GM12878 (cell line): ENCODE results near the gene AKT3. TPM values are rescaled to one million over a fixed set of nuclear protein-coding genes. Genes with fewer than 3 reads are reported as not detected.

ENCODE experiments used
- ATAC-seq: fragments of 200-7000 bp; cut with Tn5 transposase; 3 replicates; pipeline ENCODE4 v1.9.1; 2020; ENCODE audit warnings: mild to moderate bottlenecking, moderate library complexity
- BruUV-seq: library from RNA; stranded (reverse); fragments of 400-500 nt; replicated peaks from 2 replicates; lab custom pipeline; 2021; lab: Mats Ljungman, UMichigan
- CTCF ChIA-PET: fragments of 300-600 bp; sonication (Branson Sonifier 250); formaldehyde crosslinking; extraction: SDS; loops from one replicate; lab custom pipeline; 2021; ENCODE audit warnings: inconsistent platforms; lab: Yijun Ruan, JAX
- POLR2A ChIA-PET: fragments of 350-600 bp; formaldehyde crosslinking; extraction: SDS; loops from one replicate; lab custom pipeline; 2021; ENCODE audit warnings: inconsistent platforms; lab: Charles Lee
- RAD21 ChIA-PET: fragments of 300-600 bp; sonication (Branson Sonifier 250); formaldehyde crosslinking; loops from one replicate; lab custom pipeline; 2023; ENCODE audit warnings: antibody characterized with exemption; ENCODE audit not compliant: unreplicated experiment; lab: Charles Lee
- SMC1A ChIA-PET: fragments of 300-600 bp; sonication (Branson Sonifier 250); formaldehyde crosslinking; loops from one replicate; lab custom pipeline; 2023; ENCODE audit not compliant: unreplicated experiment, uncharacterized antibody; lab: Charles Lee
- DNase-seq: peaks from one replicate; pipeline ENCODE4 v3.0.0-alpha.2; 2011; ENCODE audit warnings: low read depth, low spot score
- FAIRE-seq: peaks from 3 replicates; lab custom pipeline; 2011; peaks lifted over from hg19 to GRCh38; lab: Jason Lieb, UNC
- H2AFZ ChIP-seq: 2 replicates; pipeline ENCODE4 v1.6.0; 2011; ENCODE audit warnings: low read depth, low read length, control low read depth; ENCODE audit not compliant: control insufficient read depth
- H3K27ac ChIP-seq: 2 replicates; pipeline ENCODE4 v1.5.1; 2011; ENCODE audit warnings: control low read depth; ENCODE audit not compliant: control insufficient read depth, insufficient read depth
- H3K27me3 ChIP-seq, 2 experiments: replicated peaks in 1 of 2; 2 replicates each; pipeline versions ENCODE4 v1.6.0 to v1.6.1; 2011; ENCODE audit warnings: low read length in 1 of 2; ENCODE audit not compliant: control insufficient read depth in 2 of 2, insufficient read depth in 2 of 2
- H3K36me3 ChIP-seq, 2 experiments: 2 replicates each; pipeline ENCODE4 v1.5.1; 2011; ENCODE audit warnings: low read length in 1 of 2; ENCODE audit not compliant: control insufficient read depth in 2 of 2, insufficient read depth in 2 of 2
- H3K4me1 ChIP-seq: 2 replicates; pipeline ENCODE4 v1.6.1; 2011; ENCODE audit warnings: mild to moderate bottlenecking, low read length, moderate library complexity, mixed read lengths; ENCODE audit not compliant: control insufficient read depth, insufficient read depth
- H3K4me2 ChIP-seq: 2 replicates; pipeline ENCODE4 v1.6.0; 2011; ENCODE audit warnings: control low read depth; ENCODE audit not compliant: control insufficient read depth, insufficient read depth
- H3K4me3 ChIP-seq: fragments of 200-600 bp; sonication (generic); 2 replicates; pipeline ENCODE4 v1.5.1; 2016
- H3K79me2 ChIP-seq: 2 replicates; pipeline ENCODE4 v1.6.0; 2011; ENCODE audit warnings: low read length; ENCODE audit not compliant: control insufficient read depth, insufficient read depth
- H3K9ac ChIP-seq: 2 replicates; pipeline ENCODE4 v1.8.0; 2011; ENCODE audit warnings: low read length, control low read depth, mixed read lengths; ENCODE audit not compliant: control insufficient read depth, insufficient read depth
- H3K9me3 ChIP-seq: replicated peaks from 3 replicates; pipeline ENCODE4 v1.5.1; 2011; ENCODE audit warnings: mild to moderate bottlenecking, low read length; ENCODE audit not compliant: control insufficient read depth, insufficient read depth
- H4K20me1 ChIP-seq: 2 replicates; pipeline ENCODE4 v1.6.0; 2011; ENCODE audit not compliant: control insufficient read depth, insufficient read depth
- BRCA1 ChIP-seq: IDR thresholded peaks from 2 replicates; pipeline ENCODE4 v1.6.1; 2011; ENCODE audit warnings: low read depth, low read length, improper control_type of control experiment
- CHD2 ChIP-seq: IDR thresholded peaks from 2 replicates; pipeline ENCODE4 v1.6.1; 2011; ENCODE audit warnings: low read depth, low read length, improper control_type of control experiment, borderline replicate concordance
- ESRRA ChIP-seq: IDR thresholded peaks from 2 replicates; pipeline ENCODE4 v1.6.1; 2012; ENCODE audit warnings: mild to moderate bottlenecking, low read length, improper control_type of control experiment
- GABPA ChIP-seq: IDR thresholded peaks from 2 replicates; pipeline ENCODE4 v1.6.1; 2014; ENCODE audit warnings: antibody characterized with exemption, low read depth, mild to moderate bottlenecking, inconsistent platforms
- MEF2B ChIP-seq: fragments of 450-650 bp; IDR thresholded peaks from 2 replicates; pipeline ENCODE4 v1.6.1; 2018; ENCODE audit warnings: mild to moderate bottlenecking, moderate library complexity; ENCODE audit not compliant: partially characterized antibody, poor library complexity, severe bottlenecking
- SMARCA5 ChIP-seq: fragments of 450-650 bp; IDR thresholded peaks from 2 replicates; pipeline ENCODE4 v1.6.1; 2017; ENCODE audit warnings: mild to moderate bottlenecking
- ZNF592 ChIP-seq: fragments of 450-650 bp; IDR thresholded peaks from 2 replicates; pipeline ENCODE4 v1.6.1; 2017; ENCODE audit warnings: mild to moderate bottlenecking, moderate library complexity
- WGBS: methylation state at CpG from one replicate; pipeline ENCODE4 v1.1.6; 2016; ENCODE audit warnings: low lambda C conversion rate; ENCODE audit not compliant: insufficient replicate concordance, insufficient coverage; ENCODE audit errors: missing lambda C conversion rate; 5-methylcytosine and 5-hydroxymethylcytosine counted together
- in situ Hi-C: fragments of 300-500 bp; cut with MboI; formaldehyde crosslinking; loops from 9 replicates; pipeline ENCODE4 v1.14.3; 2018; ENCODE audit warnings: mixed read lengths
- intact Hi-C: fragments of 100-400 bp; cut with micrococcal nuclease; formaldehyde crosslinking; loops from one replicate; pipeline ENCODE4 v1.14.2; 2022; ENCODE audit not compliant: unreplicated experiment
- polyA plus RNA-seq, 11 experiments: library from polyadenylated mRNA; depleted of rRNA in 4 of 11; unstranded in 6 of 11; stranded (reverse) in 5 of 11; fragments of >200 nt; fragmentation: Nextera tagmentation in 4 of 11; fragmentation: Illumina TruSeq in 1 of 11; extraction: Ambion mirVana in 4 of 11; extraction: Trizol in 1 of 11; gene quantifications; 1 replicate in 1 of 11; 2 replicates in 10 of 11; pipeline versions ENCODE4 v1.2.1 to v1.2.3, GENCODE V29; 2011 to 2016; ENCODE audit warnings: inconsistent platforms in 2 of 11, missing spikeins in 2 of 11, low read depth in 1 of 11
- total RNA-seq, 4 experiments: library from RNA; depleted of rRNA in 3 of 4; stranded (reverse); fragments of >200 nt in 3 of 4; fragmentation: Illumina TruSeq in 1 of 4; extraction: Trizol in 1 of 4; gene quantifications; 2 replicates each; pipeline versions ENCODE4 v1.2.1 to v1.2.3, GENCODE V29; 2013 to 2021

The AKT3 gene
- total and polyA plus RNA-seq, 10 of the 15 experiments (the other 5 are each of a cell fraction or from before 2014, with no cell fraction given) = 0.03 to 0.56 (median 0.19) TPM

GRCh38 chr1:243712242-243712641, 137.8 kb downstream of the AKT3 start:
- no peak overlapping the region for H2AFZ ChIP-seq
- WGBS = 95% methylated on average over 5 of the region's 5 CpGs
- CTCF ChIA-PET = interaction anchor here (0.8 to 4.3 kb wide), 8 partner anchors 11 to 369 kb away, joined by 3 to 32 read pairs (median 6); no protein-coding TSS in a partner anchor

More at GRCh38 chr1:243712242-243712641, 137.8 kb downstream of the AKT3 start:
- ChIA-PET RAD21 (interaction anchor here (0.9 to 1.3 kb wide), 2 partner anchors 21 to 33 kb away, joined by 3 to 4 read pairs; no protein-coding TSS in a partner anchor), SMC1A (interaction anchor here (1.4 to 4.5 kb wide), 6 partner anchors 14 to 75 kb away, joined by 3 to 30 read pairs (median 14); no protein-coding TSS in a partner anchor), POLR2A (no interaction called here)
- Histone ChIP-seq H3K36me3 (no peaks in the 10 kb centered on the region), H3K4me1 (no peaks in the 10 kb centered on the region), H3K27ac (no peak overlapping the region), H3K4me2 (no peak overlapping the region), H3K79me2 (no peaks in the 10 kb centered on the region), H3K9ac (no peak overlapping the region), H4K20me1 (no peaks in the 10 kb centered on the region), H3K27me3 (no peaks in the 10 kb centered on the region), H3K9me3 (no peaks in the 10 kb centered on the region; the same call in 2 of the 3 replicates), H3K4me3 (no peak overlapping the region)
- no peak for DNase-seq
- in situ Hi-C loops = no loop called here
- intact Hi-C loops = no loop called here
- no peak for FAIRE-seq
- no TSS peak for BruUV-seq
- ATAC-seq = no peak
- TF ChIP-seq GABPA = no peak
- TF ChIP-seq ZNF592 = no peak
- no peak for TF ChIP-seq MEF2B
- TF ChIP-seq SMARCA5 = no peak
- no peak for TF ChIP-seq BRCA1
- TF ChIP-seq CHD2 = no peak
- no peak for TF ChIP-seq ESRRA
